NCI-H2029 treated with DMSO at 0.1 percent for 48 hours (cell line): ENCODE measurements around the gene CEP85L.

Source experiments
- DNase-seq: peaks from one replicate; lab custom pipeline; 2025; lab: John Stamatoyannopoulos, UW

CEP85L gene

DNA sequence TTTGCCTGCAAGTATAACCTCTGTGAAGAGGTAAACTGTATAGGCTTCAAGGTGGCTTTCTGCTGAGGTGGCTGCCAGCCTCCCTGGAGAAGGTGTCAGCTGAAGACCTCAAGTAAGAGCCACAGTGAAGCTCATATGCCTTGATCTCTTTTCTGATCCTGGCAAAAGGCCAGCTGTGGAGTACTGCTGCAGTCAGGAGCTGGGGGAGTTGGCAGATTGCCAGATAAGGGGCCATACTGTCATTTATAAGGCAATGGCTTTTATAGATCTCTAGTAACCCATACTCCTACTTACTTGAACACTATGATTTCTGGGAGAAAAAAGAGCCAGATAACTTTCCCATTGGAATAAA is 8.8 kb upstream of the CEP85L start:
- DNase-seq, result peak; percentile 98

- peak; percentile 84 for DNase-seq
Observed at GRCh38 chr6:118659513-118660217, 8.3 kb upstream of the CEP85L start.

GRCh38 chr6:118656847-118657451 is 5.6 kb upstream of the CEP85L start:
- DNase-seq, result no peak

DNA sequence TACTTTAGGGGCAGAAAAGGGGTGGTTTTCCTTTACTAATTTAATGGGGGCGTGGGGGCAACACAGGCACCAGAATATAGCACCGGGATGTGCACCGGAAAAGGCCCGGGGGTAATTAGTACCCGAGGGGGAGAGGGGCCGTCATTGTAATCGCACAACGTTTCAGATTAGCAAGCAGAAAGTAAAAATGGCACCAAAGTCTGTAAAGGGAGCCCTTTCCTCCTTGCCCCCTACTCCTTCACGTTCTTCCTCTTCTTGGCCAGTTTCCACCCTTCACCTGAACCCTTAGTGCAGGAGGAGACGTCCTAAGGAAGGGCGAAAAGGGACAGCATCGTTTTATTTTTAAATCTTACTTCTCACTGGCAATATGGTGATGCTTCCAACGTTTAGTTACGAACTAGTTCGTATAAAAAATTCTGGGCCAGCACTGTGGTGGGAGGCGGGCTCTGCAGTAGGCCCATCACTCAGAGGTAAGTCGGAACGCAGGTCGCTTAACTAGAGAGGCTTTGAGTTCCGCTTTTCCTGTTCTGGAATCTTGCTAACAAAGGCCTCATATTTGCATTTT is 742 bp upstream of the CEP85L start:
- peak; percentile 55 for DNase-seq

DNA sequence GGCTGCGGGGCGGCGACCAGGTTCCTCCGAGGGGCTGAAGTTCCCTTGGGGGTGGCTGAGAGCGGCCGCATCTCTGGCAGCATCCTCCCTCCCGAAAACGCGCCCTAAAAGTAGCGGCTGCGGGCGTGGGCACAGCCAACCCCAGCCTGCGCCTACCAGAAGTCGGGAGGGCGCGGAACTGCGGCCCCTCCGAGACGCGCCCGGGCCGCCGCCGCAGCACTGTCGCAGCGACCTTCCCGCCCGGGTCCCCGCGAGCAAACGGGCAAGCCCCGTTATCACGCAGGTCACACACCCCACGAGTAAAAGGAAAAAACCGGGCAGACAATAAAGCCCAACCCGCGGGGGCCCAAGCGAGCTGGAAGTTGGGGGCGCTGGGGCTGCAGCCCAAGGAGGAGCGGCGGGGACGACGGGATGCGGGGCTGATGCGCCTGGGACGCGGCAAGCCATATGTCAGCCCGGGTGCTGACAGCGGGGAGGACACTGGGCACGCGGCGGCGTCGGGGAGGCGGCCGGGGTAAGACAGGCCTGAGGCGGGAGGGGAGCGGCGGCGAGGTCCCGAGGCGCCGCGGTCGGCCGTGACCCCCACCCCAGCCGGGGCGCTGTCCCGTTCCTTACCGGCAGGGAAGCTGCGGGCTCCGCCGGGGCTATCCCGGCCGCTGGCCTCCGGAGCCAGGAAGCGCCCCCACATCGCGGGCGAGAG is 659 bp downstream of the CEP85L start:
- DNase-seq, result peak; percentile 31

- DNase-seq, result peak; percentile 35
Observed at GRCh38 chr6:118649918-118650581, 1.3 kb downstream of the CEP85L start.

DNA sequence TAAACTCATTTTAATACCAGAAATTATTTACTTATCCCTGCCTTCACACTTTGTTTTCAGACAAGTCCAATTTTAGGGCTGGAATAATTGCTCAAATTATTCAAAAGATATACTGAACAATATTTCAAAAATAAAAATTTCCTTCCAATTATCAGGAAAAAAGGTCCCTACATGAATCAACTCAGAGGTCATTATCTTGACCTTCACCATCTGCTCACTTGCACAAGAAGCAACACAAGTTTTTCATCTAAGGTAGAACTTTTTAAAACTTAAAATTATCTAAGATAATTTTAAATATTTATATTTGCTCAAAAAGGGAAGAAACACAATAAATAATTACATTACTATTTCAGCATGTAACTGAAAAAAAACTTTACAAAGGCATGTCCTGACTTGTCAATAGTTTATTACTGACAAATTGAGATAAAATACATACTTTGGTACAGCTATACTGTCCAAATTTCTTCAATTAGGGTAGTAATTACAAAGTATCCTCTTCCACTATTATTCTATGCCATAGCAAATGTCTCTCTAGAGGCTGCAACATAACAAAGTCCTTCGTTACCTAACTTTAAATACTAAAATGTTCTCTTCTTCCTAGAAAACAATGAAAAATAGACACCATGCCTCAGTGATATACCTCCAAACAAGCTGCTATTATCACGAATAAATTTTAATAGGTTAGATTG is 2.4 kb downstream of the CEP85L start:
- no peak for DNase-seq

DNA sequence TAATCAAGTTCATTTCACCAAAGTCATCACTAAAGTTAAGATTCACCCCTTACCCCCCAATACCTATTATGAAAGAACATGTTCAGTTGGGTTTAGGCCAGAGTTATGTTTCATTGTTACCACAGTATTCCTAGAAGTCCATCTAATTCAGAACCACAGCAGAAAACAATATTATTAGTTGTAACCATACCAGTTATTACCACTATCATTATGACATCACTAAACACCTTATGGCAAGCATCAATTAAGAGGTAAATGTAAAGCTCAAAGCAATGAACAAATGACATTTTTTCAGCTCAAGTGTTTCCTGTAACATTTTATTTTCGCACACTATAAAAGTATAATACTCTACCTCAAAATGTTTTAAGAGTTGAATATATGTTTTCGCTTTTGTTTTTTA is 4.4 kb downstream of the CEP85L start:
- DNase-seq, result no peak

GRCh38 chr6:118645395-118645794 is 6.0 kb downstream of the CEP85L start:
- no peak for DNase-seq

GRCh38 chr6:118644007-118644406 is 7.4 kb downstream of the CEP85L start:
- no peak for DNase-seq

DNA sequence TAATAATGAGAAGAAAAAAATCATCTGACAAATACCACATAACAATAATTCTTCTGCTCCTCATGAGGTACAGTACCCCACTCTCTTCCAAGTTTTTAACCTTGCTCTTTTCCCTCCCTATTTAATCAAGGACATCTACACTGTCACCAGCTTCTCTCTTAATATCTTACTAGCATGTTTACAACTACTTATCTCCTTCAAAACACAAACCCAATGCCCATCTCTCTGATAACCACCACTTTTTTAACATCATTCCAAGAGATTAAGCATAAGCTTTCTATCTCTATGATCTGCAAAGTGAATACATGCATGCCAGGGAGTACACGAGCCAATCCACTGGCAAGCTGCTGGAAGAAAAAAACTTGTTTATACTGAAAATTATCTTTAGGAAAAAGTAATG is 10.3 kb downstream of the CEP85L start:
- no peak for DNase-seq

DNA sequence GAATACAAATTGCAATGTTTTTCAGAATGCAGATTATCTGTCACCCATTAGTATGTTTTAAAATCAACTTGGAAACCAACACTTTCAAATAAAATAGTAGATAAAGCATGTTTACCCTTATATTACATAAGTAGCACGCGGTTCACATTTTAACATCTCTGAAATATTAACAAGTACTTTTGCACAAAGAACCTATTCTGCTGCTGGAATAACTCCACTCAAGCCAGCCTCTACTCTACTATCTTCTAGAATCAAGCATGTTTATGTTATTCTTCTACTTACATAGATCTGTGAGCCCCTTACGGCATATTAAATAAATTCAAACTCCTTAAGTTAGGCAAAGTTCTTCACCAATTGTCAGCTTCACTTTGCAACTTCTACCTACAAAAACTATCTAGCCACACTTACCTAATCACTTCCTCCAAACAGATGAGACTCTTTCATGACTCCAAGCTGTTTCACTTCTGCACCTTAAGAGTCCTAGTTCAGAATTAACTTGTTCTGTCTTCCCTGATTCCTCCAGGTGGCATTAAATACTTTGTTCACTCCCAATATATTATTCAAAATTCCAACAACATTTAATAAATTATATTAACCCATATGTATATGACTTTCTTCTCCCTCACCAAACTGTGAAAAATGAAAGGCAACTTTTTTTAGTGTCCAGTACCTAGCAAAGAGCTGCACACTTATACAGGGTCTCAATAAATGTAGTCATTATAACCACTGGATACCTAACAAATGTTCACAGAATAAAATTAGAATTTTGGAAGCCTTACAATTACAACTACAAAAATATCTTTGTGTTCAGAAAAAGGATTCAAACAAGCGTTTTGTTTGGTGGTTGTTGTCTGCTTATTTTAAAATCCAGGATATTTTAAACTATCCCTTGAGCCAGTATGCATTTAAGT is 12.1 kb downstream of the CEP85L start:
- no peak for DNase-seq

- no peak for DNase-seq
Observed at GRCh38 chr6:118638288-118638687, 13.1 kb downstream of the CEP85L start.

- no peak for DNase-seq
Observed at GRCh38 chr6:118635909-118636735, 15.3 kb downstream of the CEP85L start.

- DNase-seq, result no peak
Observed at GRCh38 chr6:118632359-118632758, 19.0 kb downstream of the CEP85L start.

- DNase-seq, result no peak
Observed at GRCh38 chr6:118630923-118631322, 20.5 kb downstream of the CEP85L start.

GRCh38 chr6:118630067-118630466 is 21.3 kb downstream of the CEP85L start:
- no peak for DNase-seq

GRCh38 chr6:118627724-118628123 is 23.7 kb downstream of the CEP85L start:
- DNase-seq, result no peak

GRCh38 chr6:118625833-118626232 is 25.6 kb downstream of the CEP85L start:
- DNase-seq, result no peak
